Cerebellar cortex (tissue), 1 donor: ENCODE data around the gene OPTN.

Experiments used
- DNase-seq: peaks from one replicate; pipeline ENCODE4 v3.0.0-alpha.2; 2015; ENCODE audit warnings: low spot score

The OPTN gene

GRCh38 chr10:13184276-13184675 is 84.3 kb downstream of the OPTN start:
- no peak for DNase-seq

DNA sequence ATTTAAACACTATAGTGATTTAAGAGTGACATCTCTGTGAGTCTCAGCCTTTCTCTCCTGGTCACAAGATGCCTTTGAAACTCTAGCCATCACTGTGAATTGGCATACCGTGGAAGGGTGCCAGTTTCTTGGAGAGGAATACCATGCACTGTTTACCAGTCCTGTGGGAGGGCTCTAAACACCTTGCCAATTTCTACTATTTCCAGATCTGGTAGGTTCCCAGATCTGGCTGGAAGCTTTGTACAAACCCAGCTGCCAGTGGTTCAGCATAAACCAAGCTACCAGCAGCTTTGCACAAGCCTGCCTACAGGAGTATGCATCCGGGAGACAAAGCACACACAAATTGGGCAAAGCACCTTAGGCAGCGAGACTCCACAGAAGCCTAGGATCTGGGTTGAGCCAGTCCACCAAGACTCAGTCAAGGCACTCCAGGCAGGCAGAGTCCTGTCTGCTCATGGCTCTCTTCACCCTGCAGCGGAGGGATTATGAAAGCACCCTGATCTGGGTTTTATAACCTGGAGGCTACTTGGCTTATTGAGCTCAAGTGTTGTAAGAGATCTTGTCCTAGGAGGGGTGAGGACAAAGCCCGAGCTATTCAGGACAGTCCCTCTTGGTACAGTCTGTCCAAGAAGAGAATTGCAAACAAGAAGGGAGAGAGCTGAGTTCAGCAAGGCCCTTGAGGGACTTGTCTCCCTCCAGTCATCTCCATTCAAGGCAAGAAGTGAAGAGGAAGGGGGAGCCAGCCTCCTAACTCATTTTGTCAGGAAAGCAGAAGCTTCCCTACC is 85.0 kb downstream of the OPTN start:
- DNase-seq, result no peak

GRCh38 chr10:13187135-13187534 is 87.2 kb downstream of the OPTN start:
- DNase-seq, result no peak
